ENCODE measurements around the gene PEBP1. TPM values are rescaled to one million over a fixed set of nuclear protein-coding genes. Genes with fewer than 3 reads are reported as not detected.

The PEBP1 gene
- total RNA-seq, 2 experiments from 2014 or later, result 93.7 to 136 TPM

- DNase-seq (no peak), ATAC-seq (no peak)
- H3K27ac Mint-ChIP-seq, result peak overlapping the region; percentile 64
- peaks cover 9% of the 10 kb centered on the region for H3K4me1 Mint-ChIP-seq
- no peaks in the 10 kb centered on the region for H3K27me3 Mint-ChIP-seq
- no peaks in the 10 kb centered on the region for H3K9me3 Mint-ChIP-seq (ENCODE audit: low read depth)
- CTCF ChIA-PET, result no interaction called here
- H3K4me3 Mint-ChIP-seq, result no peak overlapping the region
- peaks cover 38% of the 10 kb centered on the region for H3K36me3 Mint-ChIP-seq
These were observed 9.3 kb downstream of the PEBP1 start for GRCh38 chr12:118145113-118145797.

- Mint-ChIP-seq H3K27me3 (no peaks in the 10 kb centered on the region), H3K27ac (no peak overlapping the region), H3K4me3 (no peak overlapping the region), H3K9me3 (ENCODE audit: low read depth) (no peaks in the 10 kb centered on the region), H3K36me3 (peaks cover 34% of the 10 kb centered on the region), H3K4me1 (peaks cover 9% of the 10 kb centered on the region)
- DNase-seq (no peak), ATAC-seq (no peak)
- CTCF ChIA-PET, result no interaction called here
These were observed 9.9 kb downstream of the PEBP1 start for GRCh38 chr12:118145798-118146156.

- Mint-ChIP-seq H3K4me3 (no peak overlapping the region), H3K4me1 (peaks cover 8% of the 10 kb centered on the region), H3K36me3 (peaks cover 28% of the 10 kb centered on the region), H3K9me3 (ENCODE audit: low read depth) (no peaks in the 10 kb centered on the region), H3K27me3 (no peaks in the 10 kb centered on the region), H3K27ac (no peak overlapping the region)
- DNase-seq (no peak), ATAC-seq (no peak)
- CTCF ChIA-PET, result no interaction called here
These were observed 12.4 kb downstream of the PEBP1 start for GRCh38 chr12:118148287-118148686.

- Mint-ChIP-seq H3K27ac (no peak overlapping the region), H3K4me3 (no peak overlapping the region), H3K27me3 (no peaks in the 10 kb centered on the region), H3K4me1 (peaks cover 2% of the 10 kb centered on the region), H3K36me3 (peaks cover 19% of the 10 kb centered on the region), H3K9me3 (ENCODE audit: low read depth) (no peaks in the 10 kb centered on the region)
- CTCF ChIA-PET, result interaction anchor here (1.1 to 1.5 kb wide), 2 partner anchors 15 to 228 kb away, joined by 3 to 6 read pairs; partner anchors contain the start of gene PEBP1
- no peak for DNase-seq
- ATAC-seq, result no peak
These were observed 14.7 kb downstream of the PEBP1 start for GRCh38 chr12:118150625-118151024.

GRCh38 chr12:118151755-118152154 lies 15.8 kb downstream of the PEBP1 start:
- no peak overlapping the region for H3K4me3 Mint-ChIP-seq
- no peaks in the 10 kb centered on the region for H3K27me3 Mint-ChIP-seq
- H3K4me1 Mint-ChIP-seq, result peaks cover 2% of the 10 kb centered on the region
- ATAC-seq (no peak), DNase-seq (no peak)
- no peaks in the 10 kb centered on the region for H3K9me3 Mint-ChIP-seq (ENCODE audit: low read depth)
- no peak overlapping the region for H3K27ac Mint-ChIP-seq
- CTCF ChIA-PET, result interaction anchor here (0.9 kb wide), 1 partner anchor 12 kb away, joined by 3 read pairs; no protein-coding TSS in a partner anchor
- H3K36me3 Mint-ChIP-seq, result peaks cover 16% of the 10 kb centered on the region

GRCh38 chr12:118160536-118160935 lies 24.6 kb downstream of the PEBP1 start:
- CTCF ChIA-PET, result interaction anchor here (1.1 kb wide), 1 partner anchor 22 kb away, joined by 3 read pairs; no protein-coding TSS in a partner anchor
- H3K4me3 Mint-ChIP-seq, result no peak overlapping the region
- H3K27me3 Mint-ChIP-seq, result no peaks in the 10 kb centered on the region

GRCh38 chr12:118164798-118165486 lies 29.0 kb downstream of the PEBP1 start:
- peaks cover 52% of the 10 kb centered on the region for H3K36me3 Mint-ChIP-seq

More at GRCh38 chr12:118160536-118160935, 24.6 kb downstream of the PEBP1 start:
- H3K27ac Mint-ChIP-seq, result no peak overlapping the region
- H3K4me1 Mint-ChIP-seq, result no peaks in the 10 kb centered on the region
- H3K36me3 Mint-ChIP-seq, result peaks cover 27% of the 10 kb centered on the region
- no peaks in the 10 kb centered on the region for H3K9me3 Mint-ChIP-seq (ENCODE audit: low read depth)
- ATAC-seq (no peak), DNase-seq (no peak)

GRCh38 chr12:118166946-118167345 lies 31.0 kb downstream of the PEBP1 start:
- H3K27ac Mint-ChIP-seq, result peak overlapping the region; percentile 68
- no peak overlapping the region for H3K4me3 Mint-ChIP-seq
- DNase-seq (no peak), ATAC-seq (peak; percentile 94)
- CTCF ChIA-PET, result interaction anchor here (0.6 to 5.6 kb wide), 6 partner anchors 8 to 210 kb away, joined by 3 to 31 read pairs (median 4); partner anchors contain the start of gene SUDS3
- peaks cover 14% of the 10 kb centered on the region for H3K4me1 Mint-ChIP-seq
- no peaks in the 10 kb centered on the region for H3K9me3 Mint-ChIP-seq (ENCODE audit: low read depth)
- H3K36me3 Mint-ChIP-seq, result peaks cover 53% of the 10 kb centered on the region
- H3K27me3 Mint-ChIP-seq, result no peaks in the 10 kb centered on the region

More at GRCh38 chr12:118164798-118165486, 29.0 kb downstream of the PEBP1 start:
- DNase-seq, result no peak
- H3K4me1 Mint-ChIP-seq, result peaks cover 14% of the 10 kb centered on the region
- no peak for ATAC-seq
- CTCF ChIA-PET, result interaction anchor here (0.6 to 5.6 kb wide), 6 partner anchors 9 to 308 kb away, joined by 3 to 31 read pairs (median 6); partner anchors contain the start of gene SUDS3
- H3K27me3 Mint-ChIP-seq, result no peaks in the 10 kb centered on the region
- no peaks in the 10 kb centered on the region for H3K9me3 Mint-ChIP-seq (ENCODE audit: low read depth)
- no peak overlapping the region for H3K4me3 Mint-ChIP-seq
- H3K27ac Mint-ChIP-seq, result no peak overlapping the region

GRCh38 chr12:118175823-118176447 lies 40.0 kb downstream of the PEBP1 start:
- Mint-ChIP-seq H3K27me3 (no peaks in the 10 kb centered on the region), H3K9me3 (ENCODE audit: low read depth) (no peaks in the 10 kb centered on the region), H3K4me1 (no peaks in the 10 kb centered on the region), H3K36me3 (peaks cover 48% of the 10 kb centered on the region), H3K4me3 (no peak overlapping the region), H3K27ac (no peak overlapping the region)
- no peak for ATAC-seq
- CTCF ChIA-PET, result interaction anchor here (0.5 to 2.7 kb wide), 5 partner anchors 8 to 1652 kb away, joined by 3 to 8 read pairs (median 4); partner anchors contain the start of gene SUDS3
- DNase-seq, result no peak

- no peak overlapping the region for H3K27ac Mint-ChIP-seq
- no peak overlapping the region for H3K4me3 Mint-ChIP-seq
- H3K4me1 Mint-ChIP-seq, result peaks cover 9% of the 10 kb centered on the region
- ATAC-seq (no peak), DNase-seq (no peak)
- H3K27me3 Mint-ChIP-seq, result no peaks in the 10 kb centered on the region
- H3K9me3 Mint-ChIP-seq (ENCODE audit: low read depth), result no peaks in the 10 kb centered on the region
- CTCF ChIA-PET, result interaction anchor here (0.6 to 5.9 kb wide), 5 partner anchors 22 to 194 kb away, joined by 3 to 89 read pairs (median 5); partner anchors contain the start of gene SUDS3
- H3K36me3 Mint-ChIP-seq, result peaks cover 25% of the 10 kb centered on the region
These were observed 47.2 kb downstream of the PEBP1 start for GRCh38 chr12:118183155-118183554.

- no peaks in the 10 kb centered on the region for H3K27me3 Mint-ChIP-seq
- no peak overlapping the region for H3K4me3 Mint-ChIP-seq
- no peak for ATAC-seq
- peaks cover 9% of the 10 kb centered on the region for H3K4me1 Mint-ChIP-seq
- CTCF ChIA-PET, result interaction anchor here (1.3 to 5.9 kb wide), 4 partner anchors 41 to 193 kb away, joined by 3 to 89 read pairs (median 6); partner anchors contain the start of genes SUDS3 and TAOK3
- H3K36me3 Mint-ChIP-seq, result peaks cover 25% of the 10 kb centered on the region
- DNase-seq, result no peak
- no peak overlapping the region for H3K27ac Mint-ChIP-seq
- H3K9me3 Mint-ChIP-seq (ENCODE audit: low read depth), result no peaks in the 10 kb centered on the region
These were observed 47.8 kb downstream of the PEBP1 start for GRCh38 chr12:118183711-118184110.

- no peak for DNase-seq
- ATAC-seq, result no peak
- Mint-ChIP-seq H3K9me3 (ENCODE audit: low read depth) (no peaks in the 10 kb centered on the region), H3K4me1 (peaks cover 9% of the 10 kb centered on the region), H3K4me3 (no peak overlapping the region), H3K27me3 (no peaks in the 10 kb centered on the region), H3K27ac (no peak overlapping the region), H3K36me3 (peaks cover 22% of the 10 kb centered on the region)
- CTCF ChIA-PET, result interaction anchor here (1.0 to 5.9 kb wide), 2 partner anchors 18 to 191 kb away, joined by 4 to 89 read pairs; partner anchors contain the start of gene SUDS3
These were observed 49.9 kb downstream of the PEBP1 start for GRCh38 chr12:118185602-118186397.
